Activated gamma-delta T cell (primary cell): ENCODE measurements around the gene ZBED5.
"Not testable (repeated sequence)": the region's sequence is repeated elsewhere in the genome, so short reads cannot be mapped to it uniquely, and the experiment has no call there.

Source experiments
- DNase-seq: peaks from one replicate; lab custom pipeline; 2025; lab: John Stamatoyannopoulos, UW
- total RNA-seq, 2 donors: gene quantifications; one replicate each; lab custom pipeline; 2026; lab: John Stamatoyannopoulos, UW

Gene ZBED5
- 114 to 168 reads per million in 2 donors for total RNA-seq

DNA sequence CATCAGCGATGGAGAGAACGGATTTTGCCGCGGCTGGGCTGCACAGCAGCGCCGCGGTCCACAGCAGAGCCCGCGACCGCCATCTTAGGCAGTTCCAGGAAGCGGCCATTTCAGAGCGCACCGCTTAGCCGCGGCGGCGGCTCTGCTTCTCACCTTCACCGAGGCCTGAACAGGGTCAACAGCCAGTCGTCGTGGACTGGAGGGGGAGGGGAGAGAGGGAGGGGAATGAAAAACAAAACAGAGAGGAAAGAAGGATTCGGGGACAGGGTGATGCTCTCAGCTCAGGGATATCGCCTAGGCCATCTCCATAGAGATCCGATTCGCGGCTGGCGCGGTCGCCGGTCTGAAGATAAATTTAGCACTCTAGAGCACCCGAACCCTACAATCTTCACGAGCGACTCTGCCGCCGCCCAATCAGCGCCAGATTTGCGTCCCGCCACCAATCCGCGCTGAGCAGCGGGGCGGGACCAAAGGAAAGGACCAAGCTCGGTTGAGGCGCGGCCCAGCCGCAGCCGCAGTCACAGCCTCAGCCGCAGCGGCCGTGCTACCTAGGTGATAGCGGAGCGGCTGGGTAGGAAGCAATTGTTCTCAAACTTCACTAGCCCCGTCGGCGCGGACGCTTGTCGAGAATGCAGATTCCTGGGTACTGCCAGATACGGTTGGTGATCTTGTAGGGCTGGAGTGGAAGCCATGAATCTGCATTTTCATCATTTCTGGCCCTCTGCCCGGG lies at the start of gene ZBED5:
TSS of gene ZBED5 (minus strand) at position 345 of the 730 bp plus-strand sequence. CDS start 3,108 bp downstream, outside the sequence.
- DNase-seq = peak; percentile 94

DNA sequence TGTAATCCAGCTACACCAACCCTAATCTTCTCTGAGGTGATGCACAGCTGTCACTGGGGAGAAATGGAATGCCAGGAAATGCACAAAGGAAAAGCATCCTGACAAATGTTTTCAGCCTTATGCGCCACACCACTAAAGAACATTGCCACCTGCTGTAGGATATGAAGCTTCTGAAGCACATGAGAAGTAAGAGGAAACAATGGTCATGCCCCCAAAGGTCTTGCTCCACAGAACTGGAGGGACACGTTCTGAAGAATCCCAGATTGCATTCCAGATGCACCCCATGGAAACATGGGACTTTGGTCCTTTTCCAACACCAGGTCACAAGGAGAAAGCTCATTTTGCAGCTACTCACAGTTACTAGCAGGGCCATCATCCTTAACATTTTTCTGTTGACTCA lies 48.7 kb upstream of the ZBED5 start:
- no peak for DNase-seq

DNA sequence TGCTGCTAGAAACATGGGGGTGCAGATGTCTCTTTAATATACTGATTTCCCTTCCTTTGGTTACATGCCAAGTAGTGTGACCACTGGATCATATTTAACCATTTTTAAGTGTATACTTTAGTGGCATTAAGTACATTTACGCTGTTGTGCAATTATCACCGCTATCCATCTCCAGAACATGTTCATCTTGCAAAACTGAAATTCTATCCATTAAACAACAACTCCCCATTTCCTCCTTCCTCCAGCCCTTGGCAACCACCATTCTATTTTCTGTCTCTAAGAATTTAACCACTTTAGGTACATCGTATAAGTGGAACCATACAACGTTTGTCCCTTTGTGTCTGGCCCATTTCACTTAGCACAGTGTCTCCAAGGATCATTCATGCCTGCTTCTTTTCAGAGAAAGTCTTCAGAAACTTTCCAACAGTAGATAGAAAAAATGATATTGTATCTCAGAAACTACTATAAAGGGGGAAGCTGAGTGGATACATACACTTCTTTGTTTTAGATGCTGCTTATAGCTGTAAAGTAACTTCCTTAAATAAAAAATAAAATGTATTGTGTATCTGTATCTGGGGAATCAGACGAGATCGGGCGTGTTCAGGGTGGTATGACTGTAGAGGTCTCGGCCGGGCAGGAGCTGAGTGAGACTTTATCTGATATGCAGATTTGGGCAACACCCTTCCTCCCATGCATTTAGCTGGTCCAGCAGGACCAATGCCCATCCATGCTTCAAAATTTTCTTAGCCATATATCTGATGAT lies 44.6 kb upstream of the ZBED5 start:
- DNase-seq = no peak

DNA sequence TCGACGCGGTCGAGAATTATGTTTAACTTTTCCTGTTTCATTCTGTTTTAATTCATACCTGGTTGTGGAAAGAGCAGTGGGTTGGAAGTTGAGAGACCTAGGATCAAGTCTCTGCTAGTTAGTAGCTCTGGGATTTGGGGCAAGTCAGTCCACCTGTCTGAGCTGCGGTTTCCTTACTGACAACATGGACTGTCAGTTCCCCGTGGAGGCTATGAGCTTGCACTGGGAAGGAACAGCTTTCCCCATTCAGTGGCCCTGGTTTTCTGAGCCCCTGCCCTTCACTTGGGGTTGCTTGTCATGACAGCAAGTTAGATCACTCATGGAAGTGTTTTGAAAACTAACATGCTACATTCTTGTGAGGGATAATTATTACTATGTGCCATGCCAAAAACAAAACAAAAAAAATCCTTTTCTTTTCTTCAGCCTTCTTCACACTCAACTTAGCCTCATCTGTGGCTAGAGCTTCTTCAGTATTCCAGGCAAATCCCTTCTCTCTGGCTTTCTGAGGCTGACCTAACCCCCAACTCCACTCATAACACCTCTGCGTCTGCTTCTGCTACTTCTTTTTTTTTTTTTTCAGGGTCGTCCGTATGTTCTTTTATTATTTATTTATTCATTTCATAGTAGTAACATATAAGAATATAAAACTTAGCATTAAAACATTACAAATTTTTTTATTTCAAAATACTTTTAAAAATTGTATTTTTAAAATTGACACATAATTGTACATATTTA lies 43.0 kb upstream of the ZBED5 start:
- DNase-seq = no peak

DNA sequence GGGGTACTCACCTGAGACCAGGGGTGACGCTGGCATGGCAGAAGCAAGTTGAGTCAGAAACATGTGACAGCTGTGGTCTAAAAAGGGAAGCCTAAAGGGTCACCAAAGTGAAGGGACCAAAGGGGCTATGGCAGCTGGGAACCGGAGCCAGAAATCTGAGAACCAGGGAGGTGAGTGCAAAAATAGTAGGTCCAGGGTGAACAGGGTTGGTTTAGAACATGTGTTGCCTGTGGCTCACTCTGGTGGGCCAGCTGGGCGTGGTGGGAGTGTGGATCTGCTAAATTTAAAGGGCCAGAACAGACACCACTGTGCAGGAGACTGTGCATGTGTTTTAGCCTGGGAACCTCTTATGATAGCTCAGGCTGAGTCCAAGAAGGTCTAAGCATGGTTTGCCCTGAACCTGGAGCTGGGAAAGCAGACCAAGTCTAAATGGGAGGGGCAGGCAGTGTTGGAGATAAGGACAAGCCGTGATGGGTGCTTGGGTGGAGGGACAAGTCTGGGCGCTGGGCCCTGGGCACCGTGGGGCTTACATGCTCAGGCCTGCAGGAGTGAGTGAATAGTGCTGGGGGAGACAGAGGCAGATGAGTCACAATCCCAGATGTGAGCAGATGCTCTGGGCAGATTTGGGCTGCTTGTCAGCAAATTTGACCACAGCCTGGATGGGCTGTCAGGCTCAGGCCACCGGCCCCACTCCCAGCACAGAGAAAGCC lies 41.4 kb upstream of the ZBED5 start:
- DNase-seq = no peak

DNA sequence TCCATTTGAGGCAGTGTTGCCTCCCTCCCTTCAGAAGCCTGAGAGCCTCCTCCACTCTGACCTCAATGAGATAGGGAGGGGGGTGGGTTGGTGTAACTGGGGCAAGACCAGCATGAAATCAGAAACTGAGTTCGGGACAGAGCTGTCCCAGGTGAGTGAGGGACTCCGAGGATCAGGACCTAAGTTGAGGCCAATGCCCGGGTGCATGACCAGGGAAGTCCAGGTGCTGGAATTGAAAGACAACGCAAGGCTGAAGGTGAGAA lies 40.8 kb upstream of the ZBED5 start:
- DNase-seq = no peak

DNA sequence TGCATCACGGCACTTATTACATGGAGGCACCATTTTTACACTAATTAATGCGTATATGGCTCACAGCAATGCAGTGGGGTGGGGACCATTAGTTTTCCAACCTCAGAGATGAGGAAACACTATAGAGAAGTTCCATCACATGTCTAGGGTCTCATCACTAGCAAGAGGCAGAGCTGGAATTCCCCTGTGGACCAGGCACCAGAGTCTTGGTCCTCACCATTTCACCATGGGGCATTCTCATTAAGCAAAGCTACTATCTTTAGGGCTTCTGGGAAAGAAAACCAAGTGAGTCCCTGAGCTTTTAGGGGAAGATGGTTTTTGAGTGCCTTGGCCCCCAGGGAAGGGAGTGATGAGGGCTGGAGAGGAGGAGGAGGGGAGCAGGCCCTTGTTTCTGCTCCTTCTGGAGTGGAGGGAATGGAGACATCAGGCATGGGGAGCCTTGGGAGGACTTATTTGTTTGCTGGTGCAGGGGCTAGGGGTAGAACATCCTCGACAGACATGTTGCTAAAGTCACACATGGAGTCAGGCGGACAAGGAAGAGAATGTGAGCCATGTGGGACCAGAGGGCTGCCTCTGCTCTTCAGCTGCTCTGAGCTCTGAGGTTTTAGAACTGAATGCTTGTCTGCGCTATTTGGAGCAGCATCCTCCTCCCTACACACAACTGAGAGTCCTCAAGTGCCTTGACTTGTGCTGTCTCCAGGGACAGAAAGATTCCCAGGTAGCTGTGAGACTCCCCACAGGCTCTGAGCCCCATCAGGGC lies 40.3 kb upstream of the ZBED5 start:
- no peak for DNase-seq

DNA sequence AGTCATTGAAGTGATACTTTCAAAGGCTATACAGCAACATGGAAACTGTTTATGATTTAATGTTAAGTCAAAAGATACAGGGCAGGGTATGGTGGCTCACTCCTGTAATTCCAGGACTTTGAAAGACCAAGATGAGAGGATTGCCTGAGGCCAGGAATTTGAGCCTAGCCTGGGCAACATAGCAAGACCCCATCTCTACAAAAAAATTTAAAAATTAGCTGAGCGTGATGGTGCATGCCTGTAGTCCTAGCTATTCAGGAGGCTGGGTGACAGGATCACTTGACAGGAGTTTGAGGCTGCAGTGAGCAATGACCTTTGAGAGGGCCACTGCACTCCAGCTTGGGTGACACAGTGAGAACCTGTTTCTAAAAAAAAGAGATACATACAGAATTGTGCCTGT lies 39.3 kb upstream of the ZBED5 start:
- DNase-seq = no peak

DNA sequence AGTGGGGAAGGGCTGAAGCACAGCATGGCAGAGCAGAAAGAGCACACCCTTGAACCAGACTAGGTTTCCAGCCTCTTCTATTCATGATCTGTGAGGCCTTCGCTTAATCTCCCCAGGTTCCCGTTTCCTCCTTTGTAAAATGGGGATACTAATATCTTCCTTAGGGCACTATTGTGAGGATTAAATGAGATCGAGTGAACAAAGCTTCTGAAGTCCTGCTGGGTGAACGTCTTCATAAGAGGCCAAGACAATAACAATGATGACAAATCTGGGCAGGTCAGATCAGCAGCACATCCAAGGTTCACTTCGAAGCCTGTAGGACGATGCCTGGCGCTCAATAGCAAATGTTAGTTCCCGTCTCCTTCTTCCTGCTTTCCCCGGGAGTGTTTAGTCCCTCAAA lies 38.6 kb upstream of the ZBED5 start:
- no peak for DNase-seq

DNA sequence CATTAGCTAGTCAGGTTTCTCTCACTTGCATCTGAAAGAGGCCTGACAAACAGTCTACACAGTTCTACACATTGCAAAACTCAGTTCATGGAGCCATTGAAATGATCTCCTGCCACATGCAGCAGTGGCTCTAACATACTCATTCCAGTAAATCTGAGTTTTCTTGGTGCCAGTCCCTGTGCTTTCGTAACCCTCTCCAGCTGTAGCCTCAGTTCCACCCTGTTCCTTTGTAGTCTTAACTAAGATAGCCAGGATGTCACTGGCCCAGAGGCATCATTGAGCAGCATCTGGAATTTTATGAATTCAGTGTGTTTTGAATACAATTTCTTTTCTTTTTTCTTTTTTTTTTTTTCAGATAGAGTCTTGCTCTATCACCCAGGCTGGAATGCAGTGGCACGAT lies 37.4 kb upstream of the ZBED5 start:
- DNase-seq = no peak

DNA sequence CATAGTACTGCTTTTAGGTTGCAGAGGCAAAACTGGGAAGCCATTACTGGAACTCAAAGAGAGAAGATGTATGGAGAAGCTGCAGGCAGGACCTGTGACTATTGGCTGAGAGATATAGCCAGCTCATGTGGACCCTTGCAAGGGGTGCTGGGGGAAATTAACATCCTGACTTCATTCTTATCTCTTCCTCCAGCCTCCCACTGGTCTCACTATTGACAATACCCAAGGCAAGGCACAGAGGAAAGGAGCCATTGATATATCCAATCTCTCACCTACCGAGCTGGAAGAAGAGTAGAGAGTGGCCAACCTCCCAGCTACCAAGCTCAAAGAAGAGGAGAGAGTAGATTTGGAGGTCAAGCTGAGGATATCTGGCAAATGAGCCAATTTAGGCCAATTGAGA lies 36.8 kb upstream of the ZBED5 start:
- no peak for DNase-seq

DNA sequence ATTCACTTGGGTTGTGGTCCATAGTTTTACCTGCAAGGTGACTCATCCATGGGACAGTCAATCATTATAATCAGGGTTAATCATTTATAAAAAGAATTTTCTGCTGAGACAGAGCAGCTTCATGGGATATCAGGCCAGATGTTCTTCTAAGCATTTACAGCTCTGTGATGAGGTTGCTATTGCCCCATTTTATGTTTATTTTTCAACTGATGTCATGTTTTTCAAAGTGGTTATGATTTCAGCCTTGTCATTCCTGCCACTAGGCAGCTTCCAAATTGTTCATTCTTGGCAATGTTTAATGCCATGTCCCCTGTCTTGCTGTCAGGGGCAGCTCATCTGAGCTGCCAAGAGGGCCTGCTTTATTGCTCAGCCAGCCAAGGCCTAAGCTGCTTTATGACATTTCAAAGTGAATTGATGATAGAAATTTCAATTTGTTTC lies 35.9 kb upstream of the ZBED5 start:
- no peak for DNase-seq

DNA sequence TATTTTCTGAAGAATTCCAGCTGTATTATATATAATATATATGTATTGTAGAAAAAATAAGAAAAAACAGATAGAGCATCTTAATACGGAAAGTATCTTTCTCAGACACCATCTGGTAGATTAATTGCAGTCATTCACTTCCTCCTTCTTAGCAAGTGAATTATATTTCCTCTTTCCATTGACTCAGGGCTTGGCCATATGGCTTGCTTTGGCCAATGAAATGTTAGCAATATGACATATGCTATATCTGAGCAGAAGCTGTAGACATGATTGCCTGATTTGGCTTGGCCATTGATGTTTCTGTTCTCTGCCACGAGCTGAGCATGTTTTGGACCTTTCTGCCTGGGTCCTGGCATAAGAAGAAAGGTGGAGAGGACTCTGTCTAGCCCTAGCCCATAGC lies 34.4 kb upstream of the ZBED5 start:
- no peak for DNase-seq

DNA sequence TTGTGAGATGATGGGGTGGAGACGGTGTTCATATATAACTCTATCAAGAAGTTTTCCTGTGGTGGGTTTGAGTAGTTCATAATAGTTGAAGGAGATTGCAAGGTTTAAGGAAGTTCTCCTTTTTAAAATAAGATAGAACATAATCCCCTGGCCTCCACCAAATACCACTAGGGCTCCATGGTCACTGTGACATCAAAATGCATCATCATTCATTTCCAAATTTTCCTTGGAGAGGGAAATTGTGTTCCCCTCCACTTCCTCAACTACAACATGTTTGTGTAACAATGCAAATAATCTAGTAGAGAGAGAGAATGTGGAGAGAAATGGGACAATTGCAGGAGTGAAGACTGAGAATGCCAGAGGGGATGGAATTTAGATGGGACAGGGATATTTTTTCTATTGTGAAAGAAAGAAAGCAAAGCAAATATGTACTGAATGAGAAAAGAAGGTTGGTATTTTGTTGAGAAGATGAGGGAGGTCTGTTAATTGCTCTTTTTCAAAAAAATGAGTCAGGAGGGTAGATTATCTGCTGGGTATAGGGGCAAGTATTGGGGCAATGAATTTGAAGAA lies 33.4 kb upstream of the ZBED5 start:
- DNase-seq = no peak

DNA sequence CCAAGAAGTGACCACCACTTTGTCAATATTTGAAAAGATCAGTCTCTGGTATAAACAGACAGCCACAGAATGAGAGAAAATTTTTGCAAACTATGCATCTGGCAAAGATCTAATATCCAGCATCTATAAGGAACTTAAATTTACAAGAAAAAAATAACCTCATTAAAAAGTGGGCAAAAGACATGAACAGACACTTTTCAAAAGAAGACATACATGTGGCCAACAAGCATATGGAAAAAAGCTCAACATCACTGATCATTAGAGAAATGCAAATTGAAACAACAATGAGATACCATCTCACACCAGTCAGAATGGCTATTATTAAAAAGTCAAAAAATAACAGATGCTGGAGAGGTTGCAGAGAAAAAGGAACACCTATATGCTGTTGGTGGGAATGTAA lies 32.2 kb upstream of the ZBED5 start:
- not testable (repeated sequence) for DNase-seq

DNA sequence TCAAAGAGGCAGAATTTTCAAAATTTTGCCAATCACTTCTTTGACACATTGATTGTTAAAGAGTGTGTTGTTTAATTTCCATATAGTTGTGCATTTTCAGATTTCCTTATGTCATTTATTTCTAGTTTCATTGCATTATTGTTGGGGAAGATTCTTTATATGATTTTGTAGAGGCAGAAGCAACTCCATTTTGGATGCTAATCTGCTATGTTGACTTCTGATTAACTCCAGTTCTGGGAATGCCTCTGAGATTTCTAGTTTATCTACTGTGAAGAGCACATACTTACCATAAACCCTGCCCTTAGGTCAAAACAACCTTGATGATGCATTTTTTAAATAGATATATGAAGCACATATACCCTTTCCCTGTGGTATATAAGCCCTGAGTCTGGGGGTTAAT lies 29.5 kb upstream of the ZBED5 start:
- no peak for DNase-seq

DNA sequence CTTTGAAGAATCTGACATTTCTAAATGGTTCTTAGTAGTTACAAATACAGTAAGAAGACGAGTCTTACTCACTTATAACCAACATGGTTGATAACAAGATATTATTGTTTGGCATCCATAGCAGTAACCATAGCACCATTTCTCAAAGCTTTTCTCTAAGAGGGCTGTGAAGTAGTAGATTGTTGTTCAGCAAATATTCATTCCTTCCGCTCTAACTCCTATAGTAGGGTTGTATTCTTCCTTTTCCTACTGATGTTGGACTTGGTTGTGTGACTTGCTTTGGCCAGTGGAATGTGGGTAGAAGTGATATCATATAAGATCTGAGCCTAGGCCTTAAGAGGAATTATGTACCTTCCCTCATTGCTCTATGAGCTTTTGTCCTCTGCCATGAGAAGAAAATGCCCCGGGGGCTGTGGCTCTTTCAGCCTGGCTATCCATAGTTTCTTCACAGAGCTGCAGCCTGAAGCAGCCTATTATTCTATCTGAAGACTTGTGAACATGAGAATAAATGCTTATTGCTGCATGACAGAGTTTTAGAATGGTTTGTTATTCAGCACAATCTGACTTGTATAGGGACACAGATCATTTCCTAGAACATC lies 28.9 kb upstream of the ZBED5 start:
- DNase-seq = no peak

DNA sequence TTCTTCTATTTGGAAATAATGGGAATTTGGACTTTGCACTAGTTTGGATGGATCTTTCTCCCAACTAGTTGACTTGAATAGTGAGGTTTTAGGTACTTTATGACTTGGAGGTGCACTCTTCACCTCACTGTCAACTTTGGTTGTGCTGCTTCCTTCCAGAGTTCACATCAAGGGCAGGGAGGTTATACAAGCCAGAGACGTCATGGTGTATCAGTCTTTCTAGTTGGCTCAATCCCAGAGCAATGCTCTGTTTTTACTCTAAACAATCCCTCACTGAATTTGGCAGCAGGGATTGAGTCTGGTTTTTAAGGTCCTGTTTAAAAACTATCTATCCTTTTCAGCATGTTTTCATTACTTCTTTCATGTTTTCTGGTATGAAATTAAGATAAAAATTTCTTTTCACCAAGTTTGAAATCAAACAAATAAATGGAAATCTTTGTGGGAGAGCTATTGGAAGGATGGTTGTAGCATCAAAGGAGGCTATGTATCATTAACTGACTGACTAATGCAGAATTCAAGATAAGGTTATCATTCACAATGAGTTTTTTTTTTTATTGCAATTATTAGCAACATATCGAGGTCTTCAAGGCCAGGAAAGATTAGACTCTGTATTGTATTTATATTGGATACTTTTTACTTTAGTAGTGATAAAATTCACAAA lies 28.0 kb upstream of the ZBED5 start:
- DNase-seq = no peak

DNA sequence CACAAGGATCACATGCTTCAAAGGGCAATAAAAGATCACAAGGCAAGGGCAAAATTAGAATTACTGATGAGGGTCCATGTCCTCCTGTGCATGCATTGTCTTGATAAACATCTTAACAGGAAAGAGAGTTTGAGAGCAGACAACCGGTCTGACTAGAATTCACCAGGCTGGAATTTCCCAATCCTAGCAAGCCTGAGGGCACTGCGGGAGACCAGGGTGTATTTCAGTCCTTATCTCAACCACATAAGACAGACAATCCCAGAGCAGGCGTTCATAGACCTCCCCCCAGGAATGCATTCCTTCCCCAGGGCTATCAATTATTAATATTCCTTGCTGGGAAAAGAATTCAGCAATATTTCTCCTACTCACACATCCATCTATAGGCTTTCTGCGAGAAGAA lies 26.4 kb upstream of the ZBED5 start:
- DNase-seq = not testable (repeated sequence)

DNA sequence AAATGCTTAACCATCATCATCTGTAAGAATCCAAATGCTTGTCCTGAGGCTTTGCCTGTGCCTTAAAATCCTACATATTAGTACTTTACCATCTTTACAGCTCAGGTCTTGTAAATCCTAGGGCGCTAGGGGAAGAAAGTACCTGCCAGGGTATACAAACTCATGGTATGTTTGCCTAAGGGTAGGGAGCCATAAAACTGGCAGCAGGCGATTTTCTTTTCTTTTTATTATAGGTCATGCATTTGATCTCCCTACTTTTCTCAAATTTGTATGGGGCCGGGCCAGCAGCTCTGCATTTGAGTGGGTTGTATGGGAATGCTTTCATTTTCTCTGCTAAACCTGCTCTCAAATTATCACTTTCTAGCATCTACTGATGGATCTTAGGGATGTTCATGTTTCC lies 24.0 kb upstream of the ZBED5 start:
- DNase-seq = no peak
